Measurements from ENCODE around the gene DAP.

DAP gene

DNA sequence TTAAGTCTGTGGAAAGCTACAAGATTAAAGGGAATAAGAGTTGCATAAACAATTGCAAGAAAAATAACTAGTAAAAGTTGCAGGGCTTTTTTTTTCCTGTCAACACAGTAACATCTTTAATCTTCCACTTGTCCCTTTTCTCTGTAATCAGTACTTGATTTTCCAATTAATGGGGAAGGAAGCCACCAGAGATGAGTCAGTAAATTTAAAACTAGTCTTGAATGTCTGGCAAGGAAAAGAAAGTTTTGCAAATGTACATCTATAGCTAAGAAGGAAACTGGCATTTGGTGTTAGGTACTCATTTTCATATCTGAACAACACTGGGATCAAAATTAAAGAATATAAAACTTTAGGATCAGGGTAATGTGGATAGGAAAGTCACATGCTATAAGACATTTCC, 17.1 kb downstream of the DAP start:
- DNase-seq (ENCODE audit: low read depth, low spot score), result no peak
- no peak overlapping the region for H3K27ac ChIP-seq
- TF ChIP-seq POLR2AphosphoS5 (IDR thresholded peaks at IDR 0.05; ENCODE audit: borderline replicate concordance, low read depth, low read length), result no peak
- TF ChIP-seq FOXP2 (optimal IDR thresholded peaks at IDR 0.05; ENCODE audit: control extremely low read depth, extremely low read length, insufficient read depth), result no peak
- TF ChIP-seq EZH2 (IDR thresholded peaks at IDR 0.05), result no peak
- H3K9me3 ChIP-seq (ENCODE audit: low read depth, low read length), result 0 out of 2 replicates have a peak, but pooled peaks cover 10% of the 10 kb centered on the region
- no peak overlapping the region for H3K9ac ChIP-seq (ENCODE audit: insufficient read length)
- H3K4me3 ChIP-seq, result no peak overlapping the region
- peaks cover 89% of the 10 kb centered on the region for H3K36me3 ChIP-seq (ENCODE audit: insufficient read depth, low read length)

DNA sequence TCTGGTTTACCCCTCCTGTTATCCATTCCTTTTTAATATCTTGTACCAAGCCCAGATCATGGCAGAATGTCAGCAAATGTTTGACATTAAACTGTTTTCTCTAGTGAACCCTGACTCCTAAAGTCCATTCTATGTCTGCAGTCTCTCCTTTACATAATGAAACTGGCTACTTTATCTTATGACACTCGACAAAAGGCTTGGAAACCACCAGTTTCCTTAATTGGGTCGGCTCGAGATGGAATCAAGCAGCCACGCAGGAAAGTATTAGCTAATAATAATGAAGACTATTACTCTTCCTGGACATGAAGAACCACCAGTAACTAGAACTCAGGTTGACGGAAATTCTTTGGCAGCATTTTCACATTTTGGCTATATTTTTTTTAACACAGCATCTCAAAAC, 17.5 kb downstream of the DAP start:
- H3K36me3 ChIP-seq (ENCODE audit: insufficient read depth, low read length), result peaks cover 93% of the 10 kb centered on the region

DNA sequence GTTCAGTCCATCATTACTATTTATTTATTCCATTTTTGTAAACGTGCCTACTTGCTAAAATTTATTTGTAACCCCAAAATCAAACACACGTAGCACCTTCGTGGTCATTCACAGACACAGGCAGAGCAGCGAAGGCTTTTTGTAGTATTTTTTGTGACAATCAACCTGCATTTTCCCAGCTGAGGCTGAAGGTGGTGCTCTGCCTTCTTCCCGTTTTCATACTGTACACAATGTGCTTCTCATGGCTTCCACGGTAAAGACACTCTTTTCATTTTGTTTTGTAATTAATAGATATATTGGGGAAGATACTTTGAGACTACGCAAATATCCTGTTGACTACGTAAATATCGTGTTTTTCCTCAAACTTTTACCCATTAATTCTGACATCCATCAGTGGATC, 19.4 kb downstream of the DAP start:
- Histone ChIP-seq H3K27ac (no peak overlapping the region), H3K4me3 (no peak overlapping the region), H3K9me3 (ENCODE audit: low read depth, low read length) (0 out of 2 replicates have a peak, but pooled peaks cover 10% of the 10 kb centered on the region), H3K9ac (ENCODE audit: insufficient read length) (no peak overlapping the region), H3K36me3 (ENCODE audit: insufficient read depth, low read length) (peaks cover 91% of the 10 kb centered on the region)
- TF ChIP-seq FOXP2 (optimal IDR thresholded peaks at IDR 0.05; ENCODE audit: control extremely low read depth, extremely low read length, insufficient read depth) (no peak), EZH2 (IDR thresholded peaks at IDR 0.05) (no peak), POLR2AphosphoS5 (IDR thresholded peaks at IDR 0.05; ENCODE audit: borderline replicate concordance, low read depth, low read length) (no peak)
- no peak for DNase-seq (ENCODE audit: low read depth, low spot score)

More for the DNA sequence above, 17.5 kb downstream of the DAP start:
- no peak overlapping the region for H3K27ac ChIP-seq
- H3K4me3 ChIP-seq, result no peak overlapping the region
- no peak overlapping the region for H3K9ac ChIP-seq (ENCODE audit: insufficient read length)
- no peak for TF ChIP-seq EZH2 (IDR thresholded peaks at IDR 0.05)
- no peak for TF ChIP-seq POLR2AphosphoS5 (IDR thresholded peaks at IDR 0.05; ENCODE audit: borderline replicate concordance, low read depth, low read length)
- no peak for TF ChIP-seq FOXP2 (optimal IDR thresholded peaks at IDR 0.05; ENCODE audit: control extremely low read depth, extremely low read length, insufficient read depth)
- 0 out of 2 replicates have a peak, but pooled peaks cover 10% of the 10 kb centered on the region for H3K9me3 ChIP-seq (ENCODE audit: low read depth, low read length)
- DNase-seq (ENCODE audit: low read depth, low spot score), result no peak

DNA sequence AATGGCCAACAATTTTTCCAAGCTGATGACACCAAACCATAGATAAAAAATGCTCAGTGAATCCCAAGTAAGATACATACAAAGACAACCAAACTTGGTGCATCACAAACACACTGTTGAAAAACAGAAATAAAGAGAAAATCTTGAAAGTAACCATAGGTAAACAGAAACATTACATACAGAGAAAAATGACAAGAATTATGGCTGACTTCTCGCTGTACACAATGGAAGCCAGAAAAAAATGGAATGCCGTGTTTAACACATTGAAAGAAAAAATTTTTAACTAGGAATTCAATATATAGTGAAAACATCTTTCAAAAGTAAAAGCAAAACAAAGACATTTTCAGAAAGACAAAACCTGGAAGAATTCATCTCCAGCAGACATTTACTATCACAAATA, 20.6 kb downstream of the DAP start:
- H3K36me3 ChIP-seq (ENCODE audit: insufficient read depth, low read length), result peaks cover 78% of the 10 kb centered on the region
- H3K9ac ChIP-seq (ENCODE audit: insufficient read length), result no peak overlapping the region

DNA sequence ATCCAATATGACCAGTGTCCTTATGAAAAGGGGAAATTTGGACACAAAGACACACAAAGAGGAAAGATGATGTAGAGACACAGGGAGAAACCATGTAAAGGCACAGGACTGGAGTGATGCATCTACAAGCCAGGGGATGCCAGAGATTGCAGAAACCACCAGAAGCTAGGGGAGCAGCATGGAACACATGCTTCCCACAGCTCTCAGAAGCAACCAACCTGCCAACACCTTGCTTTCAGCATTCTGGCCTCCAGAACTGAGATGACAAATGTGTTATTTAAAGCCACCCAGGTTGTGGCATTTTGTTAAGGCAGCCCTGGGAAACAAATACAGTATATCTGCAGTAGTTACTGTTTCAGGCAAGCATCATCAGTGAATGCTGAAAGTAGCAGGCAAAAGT, 23.2 kb downstream of the DAP start:
- DNase-seq (ENCODE audit: low read depth, low spot score), result no peak

More for the DNA sequence above, 20.6 kb downstream of the DAP start:
- TF ChIP-seq FOXP2 (optimal IDR thresholded peaks at IDR 0.05; ENCODE audit: control extremely low read depth, extremely low read length, insufficient read depth), result no peak
- no peak for TF ChIP-seq EZH2 (IDR thresholded peaks at IDR 0.05)
- no peak for TF ChIP-seq POLR2AphosphoS5 (IDR thresholded peaks at IDR 0.05; ENCODE audit: borderline replicate concordance, low read depth, low read length)
- Histone ChIP-seq H3K4me3 (no peak overlapping the region), H3K27ac (no peak overlapping the region), H3K9me3 (ENCODE audit: low read depth, low read length) (0 out of 2 replicates have a peak, but pooled peaks cover 10% of the 10 kb centered on the region)
- DNase-seq (ENCODE audit: low read depth, low spot score), result no peak

DNA sequence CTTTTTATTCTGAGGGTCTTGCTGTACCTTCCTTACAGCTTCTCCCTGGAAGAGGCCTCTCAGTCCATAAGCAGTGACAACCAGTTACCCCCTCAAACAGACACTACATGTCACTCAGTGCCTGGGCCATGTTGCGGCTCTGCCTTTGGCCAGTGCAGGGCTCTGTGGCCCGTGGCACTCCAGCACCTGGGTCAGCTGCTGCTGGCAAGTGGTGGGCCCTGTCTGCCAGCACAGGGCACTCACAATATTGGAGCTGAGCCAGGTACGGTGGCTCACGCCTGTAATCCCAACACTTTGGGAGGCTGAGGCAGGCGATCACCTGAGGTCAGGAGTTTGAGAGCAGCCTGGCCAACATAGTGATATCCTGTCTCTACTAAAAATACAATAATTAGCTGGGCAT, 24.2 kb downstream of the DAP start:
- no peak overlapping the region for H3K27ac ChIP-seq
- TF ChIP-seq FOXP2 (optimal IDR thresholded peaks at IDR 0.05; ENCODE audit: control extremely low read depth, extremely low read length, insufficient read depth), result no peak
- no peak for TF ChIP-seq POLR2AphosphoS5 (IDR thresholded peaks at IDR 0.05; ENCODE audit: borderline replicate concordance, low read depth, low read length)
- no peak for TF ChIP-seq EZH2 (IDR thresholded peaks at IDR 0.05)
- DNase-seq (ENCODE audit: low read depth, low spot score), result no peak
- H3K9me3 ChIP-seq (ENCODE audit: low read depth, low read length), result 0 out of 2 replicates have a peak, but pooled peaks cover 10% of the 10 kb centered on the region
- no peak overlapping the region for H3K9ac ChIP-seq (ENCODE audit: insufficient read length)
- H3K4me3 ChIP-seq, result no peak overlapping the region
- H3K36me3 ChIP-seq (ENCODE audit: insufficient read depth, low read length), result peaks cover 65% of the 10 kb centered on the region

More for the DNA sequence above, 23.2 kb downstream of the DAP start:
- Histone ChIP-seq H3K27ac (no peak overlapping the region), H3K4me3 (no peak overlapping the region), H3K9me3 (ENCODE audit: low read depth, low read length) (0 out of 2 replicates have a peak, but pooled peaks cover 10% of the 10 kb centered on the region), H3K36me3 (ENCODE audit: insufficient read depth, low read length) (peaks cover 65% of the 10 kb centered on the region), H3K9ac (ENCODE audit: insufficient read length) (no peak overlapping the region)
- TF ChIP-seq EZH2 (IDR thresholded peaks at IDR 0.05), result no peak
- no peak for TF ChIP-seq POLR2AphosphoS5 (IDR thresholded peaks at IDR 0.05; ENCODE audit: borderline replicate concordance, low read depth, low read length)
- TF ChIP-seq FOXP2 (optimal IDR thresholded peaks at IDR 0.05; ENCODE audit: control extremely low read depth, extremely low read length, insufficient read depth), result no peak

DNA sequence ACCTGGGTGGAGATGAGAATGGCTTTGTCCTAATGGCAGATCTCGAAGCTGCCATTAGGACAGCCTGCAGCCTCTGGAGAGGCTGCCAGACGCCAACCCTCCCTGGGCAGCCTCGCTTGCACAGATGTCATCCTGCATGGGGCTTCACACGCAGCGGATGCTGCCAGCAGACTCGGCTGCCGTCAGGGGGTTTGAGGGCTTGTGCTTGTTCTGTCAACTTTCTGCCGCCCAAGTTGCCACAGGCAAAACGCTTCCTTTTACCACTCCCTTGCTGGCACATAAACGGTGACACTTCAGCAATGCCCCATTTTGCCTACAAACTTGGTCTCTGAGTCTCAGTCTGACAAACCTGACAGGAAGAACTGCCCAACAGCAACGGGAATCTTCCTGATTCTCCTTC, 24.7 kb downstream of the DAP start:
- no peak for TF ChIP-seq EZH2 (IDR thresholded peaks at IDR 0.05)
- H3K4me3 ChIP-seq, result no peak overlapping the region
- DNase-seq (ENCODE audit: low read depth, low spot score), result no peak
- H3K27ac ChIP-seq, result no peak overlapping the region
- H3K36me3 ChIP-seq (ENCODE audit: insufficient read depth, low read length), result peaks cover 63% of the 10 kb centered on the region
- H3K9me3 ChIP-seq (ENCODE audit: low read depth, low read length), result 0 out of 2 replicates have a peak, but pooled peaks cover 8% of the 10 kb centered on the region
- no peak overlapping the region for H3K9ac ChIP-seq (ENCODE audit: insufficient read length)

DNA sequence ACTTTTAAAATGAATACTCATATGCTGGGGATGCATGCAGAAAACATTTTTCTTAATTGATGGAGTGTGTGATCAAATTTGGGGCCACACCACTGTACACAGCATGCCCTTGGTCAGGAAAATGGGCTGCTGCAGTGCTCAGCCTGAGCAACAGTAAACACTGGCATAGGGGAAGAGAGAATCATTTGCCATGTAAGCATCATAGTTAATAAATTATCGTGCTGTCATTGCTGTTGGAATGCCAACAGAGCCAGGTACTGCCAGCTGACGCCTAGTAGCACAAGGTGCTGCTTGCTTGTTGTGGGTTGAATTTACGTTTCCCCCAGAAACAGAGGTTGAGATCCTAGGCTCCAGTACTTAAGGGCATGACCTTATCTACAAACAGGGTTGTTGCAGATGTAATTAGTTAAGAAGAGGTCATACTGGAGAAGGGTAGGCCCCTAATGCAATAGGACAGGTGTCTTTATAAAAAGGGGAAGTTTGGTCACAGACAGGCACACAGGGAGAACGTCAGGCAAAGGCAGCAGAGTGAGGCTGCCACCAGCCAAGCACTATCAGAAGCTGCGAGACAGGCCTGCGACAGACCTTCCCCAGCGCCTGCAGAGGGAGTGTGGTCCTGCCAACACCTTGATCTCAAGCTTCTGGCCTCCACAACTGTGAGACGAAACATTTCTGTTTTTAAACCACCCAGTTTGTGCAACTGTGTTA, 25.3 kb downstream of the DAP start:
- no peak overlapping the region for H3K9ac ChIP-seq (ENCODE audit: insufficient read length)
- no peak overlapping the region for H3K27ac ChIP-seq
- no peak for DNase-seq (ENCODE audit: low read depth, low spot score)
- 0 out of 2 replicates have a peak, but pooled peaks cover 6% of the 10 kb centered on the region for H3K9me3 ChIP-seq (ENCODE audit: low read depth, low read length)
- TF ChIP-seq POLR2AphosphoS5 (IDR thresholded peaks at IDR 0.05; ENCODE audit: borderline replicate concordance, low read depth, low read length) (no peak), FOXP2 (optimal IDR thresholded peaks at IDR 0.05; ENCODE audit: control extremely low read depth, extremely low read length, insufficient read depth) (no peak), EZH2 (IDR thresholded peaks at IDR 0.05) (no peak)
- H3K36me3 ChIP-seq (ENCODE audit: insufficient read depth, low read length), result peaks cover 56% of the 10 kb centered on the region
- H3K4me3 ChIP-seq, result no peak overlapping the region
